ENCODE measurements around the gene CYS1. TPM values are rescaled to one million over a fixed set of nuclear protein-coding genes. Genes with fewer than 3 reads are reported as not detected.

Gene CYS1
- polyA plus RNA-seq, 1 donor from 2014 or later, result not detected

GRCh38 chr2:10119601-10120157 lies 39.5 kb upstream of the CYS1 start:
- Histone ChIP-seq H3K9me3 (ENCODE audit: low read length) (no peaks in the 10 kb centered on the region), H3K4me2 (ENCODE audit: low read length) (peak overlapping the region; percentile 55), H3K27ac (ENCODE audit: low read length) (no peak overlapping the region), H3K36me3 (ENCODE audit: insufficient read depth, low read length) (no peaks in the 10 kb centered on the region), H3F3A (ENCODE audit: insufficient read depth, low read length, poor library complexity, severe bottlenecking) (no peaks in the 10 kb centered on the region), H4K20me1 (ENCODE audit: insufficient read depth) (no peaks in the 10 kb centered on the region), H2AFZ (ENCODE audit: low read depth, low read length) (no peak overlapping the region), H3K9me2 (ENCODE audit: insufficient read depth, low read length) (no peaks in the 10 kb centered on the region), H3K27me3 (ENCODE audit: insufficient read depth, low read depth, low read length) (peaks cover 7% of the 10 kb centered on the region), H3K4me3 (ENCODE audit: low read length) (peak overlapping the region; percentile 76), H3K79me2 (replicated peaks; ENCODE audit: insufficient read depth, low read length) (peaks cover 13% of the 10 kb centered on the region), H3K9ac (ENCODE audit: low read length) (no peak overlapping the region)
- TF ChIP-seq EP300 (conservative IDR thresholded peaks at IDR 0.05; ENCODE audit: poor library complexity, severe bottlenecking), result no peak
- no peak for TF ChIP-seq POLR2AphosphoS5 (IDR thresholded peaks at IDR 0.05)
- TF ChIP-seq EZH2 (IDR thresholded peaks at IDR 0.05; ENCODE audit: borderline replicate concordance, insufficient read depth, low read length, poor library complexity, severe bottlenecking), result no peak
- TF ChIP-seq REST (IDR thresholded peaks at IDR 0.05; ENCODE audit: borderline replicate concordance), result no peak
- TF ChIP-seq MXI1 (conservative IDR thresholded peaks at IDR 0.05; ENCODE audit: poor library complexity, severe bottlenecking), result no peak
- no peak for TF ChIP-seq CTCF (IDR thresholded peaks at IDR 0.05; ENCODE audit: poor library complexity, severe bottlenecking)
- no peak for TF ChIP-seq SMC3 (conservative IDR thresholded peaks at IDR 0.05; ENCODE audit: poor library complexity)
- no peak for TF ChIP-seq TAF1 (IDR thresholded peaks at IDR 0.05; ENCODE audit: low read depth)
- no peak for TF ChIP-seq RAD21 (conservative IDR thresholded peaks at IDR 0.05)

- TF ChIP-seq RAD21 (conservative IDR thresholded peaks at IDR 0.05) (no peak), REST (IDR thresholded peaks at IDR 0.05; ENCODE audit: borderline replicate concordance) (no peak), POLR2AphosphoS5 (IDR thresholded peaks at IDR 0.05) (no peak), SMC3 (conservative IDR thresholded peaks at IDR 0.05; ENCODE audit: poor library complexity) (no peak), TAF1 (IDR thresholded peaks at IDR 0.05; ENCODE audit: low read depth) (no peak), EP300 (conservative IDR thresholded peaks at IDR 0.05; ENCODE audit: poor library complexity, severe bottlenecking) (no peak), MXI1 (conservative IDR thresholded peaks at IDR 0.05; ENCODE audit: poor library complexity, severe bottlenecking) (no peak), EZH2 (IDR thresholded peaks at IDR 0.05; ENCODE audit: borderline replicate concordance, insufficient read depth, low read length, poor library complexity, severe bottlenecking) (no peak), CTCF (IDR thresholded peaks at IDR 0.05; ENCODE audit: poor library complexity, severe bottlenecking) (no peak)
- no peaks in the 10 kb centered on the region for H3F3A ChIP-seq (ENCODE audit: insufficient read depth, low read length, poor library complexity, severe bottlenecking)
- H3K9ac ChIP-seq (ENCODE audit: low read length), result no peak overlapping the region
- H3K79me2 ChIP-seq (replicated peaks; ENCODE audit: insufficient read depth, low read length), result peaks cover 9% of the 10 kb centered on the region
- H3K9me3 ChIP-seq (ENCODE audit: low read length), result no peaks in the 10 kb centered on the region
- H3K4me3 ChIP-seq (ENCODE audit: low read length), result no peak overlapping the region
- no peaks in the 10 kb centered on the region for H3K9me2 ChIP-seq (ENCODE audit: insufficient read depth, low read length)
- no peaks in the 10 kb centered on the region for H3K36me3 ChIP-seq (ENCODE audit: insufficient read depth, low read length)
- no peak overlapping the region for H3K4me2 ChIP-seq (ENCODE audit: low read length)
- H2AFZ ChIP-seq (ENCODE audit: low read depth, low read length), result no peak overlapping the region
- no peak overlapping the region for H3K27ac ChIP-seq (ENCODE audit: low read length)
- H3K27me3 ChIP-seq (ENCODE audit: insufficient read depth, low read depth, low read length), result peaks cover 7% of the 10 kb centered on the region
- no peaks in the 10 kb centered on the region for H4K20me1 ChIP-seq (ENCODE audit: insufficient read depth)
Measured at GRCh38 chr2:10119027-10119325, 38.8 kb upstream of the CYS1 start.

Measured in neural cell (in vitro differentiated cells).